Measurements from ENCODE around the gene C11orf91.

The C11orf91 gene

DNA sequence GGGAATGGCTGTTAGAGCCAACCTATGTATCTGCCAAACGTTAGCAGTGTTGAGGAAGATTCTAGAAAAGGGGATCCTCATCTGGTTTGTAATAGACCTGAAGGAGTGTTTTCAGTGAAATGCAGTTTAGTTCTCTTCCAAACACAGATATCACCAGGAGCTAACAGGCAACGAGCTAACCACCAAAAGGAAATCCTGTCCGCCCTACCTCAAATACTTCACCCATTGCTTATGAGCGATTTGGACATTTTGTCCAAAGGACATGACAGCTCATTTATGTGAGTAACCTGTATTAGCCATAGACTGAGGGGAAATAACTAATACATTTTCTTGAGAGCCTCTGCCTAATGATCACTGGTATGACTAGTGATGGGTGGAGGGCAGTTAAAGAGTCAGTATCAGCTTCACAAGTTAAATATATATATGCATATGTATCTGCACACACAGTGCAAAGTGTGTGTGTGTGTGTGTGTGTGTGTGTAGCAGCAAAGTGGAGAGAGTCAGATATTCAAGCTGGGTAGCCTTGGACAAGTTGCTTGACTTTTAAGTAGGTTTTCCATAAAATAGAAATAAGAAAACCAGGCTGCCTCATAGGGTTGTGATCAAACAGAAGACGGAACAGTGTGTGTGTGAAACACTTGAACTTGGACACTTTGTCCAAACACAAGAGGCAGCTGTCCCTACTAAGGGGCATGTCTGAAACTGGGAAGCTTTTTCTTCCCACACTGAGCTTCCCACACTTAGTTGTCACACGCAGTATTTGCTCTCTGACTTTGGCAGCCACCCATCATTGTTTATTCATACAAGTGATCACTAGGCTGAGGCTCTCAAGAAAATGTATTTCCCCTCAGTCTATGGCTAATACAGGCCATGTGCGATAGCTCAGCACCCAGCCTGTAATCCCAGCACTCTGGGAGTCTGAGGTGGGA lies 940 bp upstream of the C11orf91 start:
- H3K36me3 ChIP-seq (ENCODE audit: control insufficient read depth, insufficient read depth, low read length) = no peaks in the 10 kb centered on the region
- no peaks in the 10 kb centered on the region for H3K27me3 ChIP-seq (ENCODE audit: control insufficient read depth, insufficient read depth, low read length)
- H3K4me3 ChIP-seq (ENCODE audit: low read length) = peak overlapping the region; percentile 16
- peak overlapping the region; percentile 78 for H3K9ac ChIP-seq (ENCODE audit: low read length)
- no peaks in the 10 kb centered on the region for H3K9me3 ChIP-seq (ENCODE audit: control insufficient read depth, low read length)
- H3K4me1 ChIP-seq (ENCODE audit: control insufficient read depth, insufficient read depth, low read length) = peaks cover 74% of the 10 kb centered on the region

DNA sequence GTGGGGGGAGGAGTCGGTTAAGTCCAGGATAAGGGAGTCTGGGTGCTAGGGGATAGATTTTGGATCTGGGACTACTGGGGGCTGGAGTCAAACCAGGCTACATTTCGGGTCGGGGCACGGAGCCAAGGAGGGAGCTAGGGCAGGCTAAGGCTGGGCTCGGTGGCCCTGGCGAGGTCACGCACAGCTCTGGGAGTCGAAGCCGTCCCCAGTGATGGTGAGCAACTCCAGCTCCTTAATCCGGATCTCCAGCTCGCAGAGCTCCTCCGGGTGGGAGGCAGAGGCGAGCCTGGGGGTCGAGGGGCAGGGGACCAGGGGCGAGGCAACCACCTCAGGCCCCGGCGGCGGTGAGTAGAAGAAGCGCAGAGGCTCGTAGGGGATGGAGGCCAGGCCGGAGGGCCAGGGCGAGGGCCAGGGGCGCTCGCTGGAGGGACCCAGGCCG lies 544 bp downstream of the C11orf91 start:
- H3K27me3 ChIP-seq (ENCODE audit: control insufficient read depth, insufficient read depth, low read length) = no peaks in the 10 kb centered on the region
- no peaks in the 10 kb centered on the region for H3K36me3 ChIP-seq (ENCODE audit: control insufficient read depth, insufficient read depth, low read length)
- no peak overlapping the region for H3K4me3 ChIP-seq (ENCODE audit: low read length)
- no peaks in the 10 kb centered on the region for H3K9me3 ChIP-seq (ENCODE audit: control insufficient read depth, low read length)
- H3K4me1 ChIP-seq (ENCODE audit: control insufficient read depth, insufficient read depth, low read length) = peaks cover 86% of the 10 kb centered on the region
- no peak overlapping the region for H3K9ac ChIP-seq (ENCODE audit: low read length)

DNA sequence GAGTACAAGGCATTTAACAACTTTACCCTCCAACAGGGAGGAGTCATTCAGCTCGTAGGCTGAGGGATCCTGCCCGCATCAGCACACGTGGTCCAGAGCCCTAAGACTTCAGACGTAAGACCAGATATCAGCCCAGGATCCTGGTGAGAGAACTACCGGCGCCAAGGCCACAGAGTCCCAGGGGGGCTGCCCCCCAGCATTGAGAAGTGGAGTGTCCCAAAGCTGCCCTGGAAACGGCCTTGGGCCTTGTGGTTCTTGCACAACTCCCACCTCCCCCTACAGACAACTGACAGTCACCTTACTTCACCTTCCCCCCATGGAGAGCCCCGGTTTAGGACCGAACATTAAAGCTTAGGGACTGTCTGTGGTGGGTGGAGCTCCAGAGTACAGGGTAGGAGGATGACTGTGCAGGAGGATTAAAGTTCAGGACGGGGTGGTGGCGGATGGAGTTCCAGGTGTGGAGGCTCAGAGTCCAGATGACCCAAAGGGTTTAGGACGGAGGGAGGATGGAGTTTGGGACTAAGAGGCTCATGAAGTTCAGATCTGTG lies 1.0 kb downstream of the C11orf91 start:
- Histone ChIP-seq H3K9ac (ENCODE audit: low read length) (no peak overlapping the region), H3K4me1 (ENCODE audit: control insufficient read depth, insufficient read depth, low read length) (peaks cover 89% of the 10 kb centered on the region), H3K4me3 (ENCODE audit: low read length) (no peak overlapping the region)

DNA sequence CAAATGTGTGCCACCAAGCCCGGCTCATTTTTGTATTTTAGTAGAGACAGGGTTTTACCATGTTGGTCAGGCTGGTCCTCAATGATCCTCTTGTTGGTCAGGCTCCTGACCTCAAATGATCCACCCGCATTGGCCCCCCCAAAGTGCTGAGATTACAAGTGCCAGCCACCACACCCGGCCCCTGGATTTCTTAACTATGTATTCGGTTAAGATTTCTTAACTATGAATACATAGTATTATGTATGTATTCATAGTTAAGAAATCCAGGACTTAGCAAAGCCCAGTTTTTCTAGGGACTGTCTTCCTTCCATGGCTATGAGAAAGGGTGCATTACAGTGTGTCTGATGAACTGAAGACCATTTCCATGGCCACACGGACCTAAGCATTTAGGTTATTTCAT lies 1.7 kb downstream of the C11orf91 start:
- Histone ChIP-seq H3K4me3 (ENCODE audit: low read length) (no peak overlapping the region), H3K4me1 (ENCODE audit: control insufficient read depth, insufficient read depth, low read length) (peaks cover 89% of the 10 kb centered on the region), H3K27me3 (ENCODE audit: control insufficient read depth, insufficient read depth, low read length) (no peaks in the 10 kb centered on the region), H3K9ac (ENCODE audit: low read length) (no peak overlapping the region), H3K36me3 (ENCODE audit: control insufficient read depth, insufficient read depth, low read length) (no peaks in the 10 kb centered on the region), H3K9me3 (ENCODE audit: control insufficient read depth, low read length) (no peaks in the 10 kb centered on the region)

More for the DNA sequence above, 1.0 kb downstream of the C11orf91 start:
- Histone ChIP-seq H3K9me3 (ENCODE audit: control insufficient read depth, low read length) (no peaks in the 10 kb centered on the region), H3K27me3 (ENCODE audit: control insufficient read depth, insufficient read depth, low read length) (no peaks in the 10 kb centered on the region), H3K36me3 (ENCODE audit: control insufficient read depth, insufficient read depth, low read length) (no peaks in the 10 kb centered on the region)

DNA sequence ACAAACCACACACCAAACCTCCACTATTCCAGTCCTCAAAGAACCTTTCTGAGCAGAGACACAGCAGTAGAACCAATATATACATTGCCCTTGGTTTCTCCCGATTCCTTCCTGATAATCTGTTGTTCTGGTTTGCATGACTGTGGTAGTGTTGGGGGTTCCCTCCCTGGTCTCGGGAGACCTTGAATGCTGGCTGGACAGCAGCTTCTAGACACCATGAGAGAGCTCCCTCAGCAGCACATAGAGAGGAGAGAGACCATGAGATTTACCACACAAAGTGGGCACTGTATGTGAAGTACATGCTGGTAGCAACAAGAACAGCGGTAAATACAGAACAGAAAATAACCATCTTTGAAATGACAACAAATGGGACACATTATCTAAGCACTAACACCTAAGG lies 2.6 kb downstream of the C11orf91 start:
- Histone ChIP-seq H3K27me3 (ENCODE audit: control insufficient read depth, insufficient read depth, low read length) (no peaks in the 10 kb centered on the region), H3K4me1 (ENCODE audit: control insufficient read depth, insufficient read depth, low read length) (peaks cover 87% of the 10 kb centered on the region), H3K9ac (ENCODE audit: low read length) (no peak overlapping the region), H3K36me3 (ENCODE audit: control insufficient read depth, insufficient read depth, low read length) (no peaks in the 10 kb centered on the region), H3K9me3 (ENCODE audit: control insufficient read depth, low read length) (no peaks in the 10 kb centered on the region), H3K4me3 (ENCODE audit: low read length) (no peak overlapping the region)

DNA sequence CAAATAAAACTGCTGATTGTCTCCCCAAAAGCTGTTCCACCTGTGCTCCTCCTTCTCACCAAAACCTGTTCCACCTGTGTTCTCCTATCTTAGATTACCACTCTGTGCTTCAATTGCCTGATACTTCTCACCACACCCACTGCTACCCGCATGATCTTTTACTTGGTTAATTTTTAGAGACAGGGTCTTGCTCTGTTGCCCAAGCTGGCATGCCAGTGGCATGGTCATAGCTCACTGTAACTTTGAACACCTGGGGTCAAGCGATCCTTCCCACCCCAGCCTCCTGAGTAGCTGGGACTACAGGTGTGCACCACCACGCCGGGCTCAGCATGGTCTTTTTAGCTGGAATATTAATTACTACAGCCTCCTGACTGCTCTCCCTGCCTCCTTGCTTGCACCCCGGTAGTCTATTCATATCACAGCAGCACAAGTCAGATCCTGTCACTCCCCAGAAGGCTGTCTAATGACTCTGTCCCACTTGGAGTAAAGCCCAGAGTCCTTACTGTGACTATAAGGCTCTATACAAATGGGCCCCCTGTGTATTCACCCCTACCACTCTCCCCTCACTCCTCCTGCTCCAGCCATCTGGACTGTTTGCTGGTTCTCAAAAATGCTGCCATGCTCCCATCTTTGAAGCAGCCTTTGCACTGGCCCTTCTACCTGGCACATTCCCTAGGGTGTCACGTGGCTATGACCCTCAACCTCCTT lies 3.5 kb downstream of the C11orf91 start:
- Histone ChIP-seq H3K4me3 (ENCODE audit: low read length) (no peak overlapping the region), H3K4me1 (ENCODE audit: control insufficient read depth, insufficient read depth, low read length) (peaks cover 89% of the 10 kb centered on the region), H3K27me3 (ENCODE audit: control insufficient read depth, insufficient read depth, low read length) (no peaks in the 10 kb centered on the region), H3K36me3 (ENCODE audit: control insufficient read depth, insufficient read depth, low read length) (no peaks in the 10 kb centered on the region), H3K9me3 (ENCODE audit: control insufficient read depth, low read length) (no peaks in the 10 kb centered on the region), H3K9ac (ENCODE audit: low read length) (no peak overlapping the region)

DNA sequence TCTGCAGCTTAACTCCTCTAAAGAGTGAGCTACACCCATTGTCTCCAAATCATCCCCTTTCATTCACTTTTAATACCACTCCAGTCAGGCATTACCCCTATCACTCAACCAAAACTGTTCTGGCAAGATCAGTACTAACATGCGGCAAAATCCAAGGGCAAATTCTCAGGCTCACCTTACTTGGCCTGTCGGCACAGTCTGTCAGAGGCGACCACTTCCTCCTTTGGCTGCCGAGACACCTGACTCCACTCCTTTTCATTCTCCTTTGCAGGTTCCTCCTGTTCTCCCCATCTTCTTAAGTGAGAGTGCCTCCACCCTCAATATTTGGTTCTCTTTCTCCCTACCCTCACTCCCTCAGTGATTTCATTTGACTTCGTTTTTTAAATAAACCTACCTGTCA lies 4.2 kb downstream of the C11orf91 start:
- Histone ChIP-seq H3K36me3 (ENCODE audit: control insufficient read depth, insufficient read depth, low read length) (no peaks in the 10 kb centered on the region), H3K9ac (ENCODE audit: low read length) (no peak overlapping the region), H3K4me3 (ENCODE audit: low read length) (no peak overlapping the region), H3K4me1 (ENCODE audit: control insufficient read depth, insufficient read depth, low read length) (peaks cover 89% of the 10 kb centered on the region), H3K9me3 (ENCODE audit: control insufficient read depth, low read length) (no peaks in the 10 kb centered on the region), H3K27me3 (ENCODE audit: control insufficient read depth, insufficient read depth, low read length) (no peaks in the 10 kb centered on the region)

DNA sequence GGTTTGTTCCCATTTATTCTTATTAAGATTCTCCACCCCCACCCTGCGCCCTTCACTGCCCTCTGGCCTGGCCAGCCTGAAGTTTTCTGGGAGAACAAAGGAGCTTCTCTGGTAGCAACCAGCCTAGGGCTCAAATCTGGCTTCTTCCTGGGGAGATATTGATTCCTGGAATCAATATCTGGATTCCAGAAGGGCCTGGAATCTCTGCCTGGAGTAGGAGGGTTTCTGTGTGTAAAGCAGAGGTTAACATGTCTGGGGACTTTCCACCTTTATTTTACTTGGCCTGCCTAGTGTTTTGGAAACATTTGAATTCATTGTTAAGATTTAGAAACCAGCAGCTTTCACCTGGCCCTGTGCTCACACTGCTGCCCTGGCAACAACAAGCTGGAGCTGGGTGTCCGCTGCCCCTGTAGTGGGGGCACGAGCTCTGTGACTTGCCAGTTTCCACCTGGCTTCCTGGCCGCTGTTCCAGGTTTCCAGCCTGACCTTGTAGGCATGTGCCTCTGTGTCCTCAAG lies 5.5 kb downstream of the C11orf91 start:
- H3K9ac ChIP-seq (ENCODE audit: low read length) = peak overlapping the region; percentile 30
- peaks cover 94% of the 10 kb centered on the region for H3K4me1 ChIP-seq (ENCODE audit: control insufficient read depth, insufficient read depth, low read length)
- no peaks in the 10 kb centered on the region for H3K36me3 ChIP-seq (ENCODE audit: control insufficient read depth, insufficient read depth, low read length)
- H3K27me3 ChIP-seq (ENCODE audit: control insufficient read depth, insufficient read depth, low read length) = no peaks in the 10 kb centered on the region
- H3K4me3 ChIP-seq (ENCODE audit: low read length) = no peak overlapping the region
- H3K9me3 ChIP-seq (ENCODE audit: control insufficient read depth, low read length) = no peaks in the 10 kb centered on the region

DNA sequence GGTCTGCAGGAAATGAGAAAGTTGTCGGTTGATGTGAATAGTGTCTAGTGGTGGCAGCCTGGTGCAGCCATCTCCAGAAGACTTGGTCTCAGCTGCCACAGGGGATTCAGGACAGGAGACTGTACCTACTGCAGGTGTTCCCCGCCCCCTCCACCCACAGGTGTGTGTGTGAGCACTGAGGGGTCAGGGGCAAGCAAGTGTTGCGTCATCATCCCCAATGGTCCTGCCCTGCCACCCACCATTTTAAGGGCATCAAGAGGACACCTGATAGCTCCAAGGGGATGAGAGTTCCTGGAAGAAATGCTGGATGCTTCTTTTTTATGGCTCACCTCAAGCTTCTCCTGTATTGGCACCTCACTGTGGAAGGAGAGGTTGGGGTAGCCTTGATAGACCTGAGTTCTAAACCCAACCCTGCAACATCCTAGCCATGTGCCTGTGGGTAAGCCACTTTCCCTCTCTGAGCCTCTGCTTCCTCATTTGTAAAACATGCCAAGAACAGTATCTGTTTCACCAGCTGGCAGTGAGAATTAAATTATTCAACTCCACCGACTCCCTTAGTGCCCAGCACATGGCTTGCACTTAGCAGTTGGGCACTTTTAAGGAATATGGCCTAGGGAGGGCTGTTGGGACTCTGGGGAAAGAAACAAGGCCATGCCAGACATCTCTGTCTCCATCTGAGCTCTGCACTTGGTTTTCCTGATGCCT lies 6.1 kb downstream of the C11orf91 start:
- Histone ChIP-seq H3K4me3 (ENCODE audit: low read length) (no peak overlapping the region), H3K36me3 (ENCODE audit: control insufficient read depth, insufficient read depth, low read length) (no peaks in the 10 kb centered on the region), H3K9ac (ENCODE audit: low read length) (peak overlapping the region; percentile 30), H3K4me1 (ENCODE audit: control insufficient read depth, insufficient read depth, low read length) (peaks cover 94% of the 10 kb centered on the region), H3K9me3 (ENCODE audit: control insufficient read depth, low read length) (no peaks in the 10 kb centered on the region), H3K27me3 (ENCODE audit: control insufficient read depth, insufficient read depth, low read length) (no peaks in the 10 kb centered on the region)

DNA sequence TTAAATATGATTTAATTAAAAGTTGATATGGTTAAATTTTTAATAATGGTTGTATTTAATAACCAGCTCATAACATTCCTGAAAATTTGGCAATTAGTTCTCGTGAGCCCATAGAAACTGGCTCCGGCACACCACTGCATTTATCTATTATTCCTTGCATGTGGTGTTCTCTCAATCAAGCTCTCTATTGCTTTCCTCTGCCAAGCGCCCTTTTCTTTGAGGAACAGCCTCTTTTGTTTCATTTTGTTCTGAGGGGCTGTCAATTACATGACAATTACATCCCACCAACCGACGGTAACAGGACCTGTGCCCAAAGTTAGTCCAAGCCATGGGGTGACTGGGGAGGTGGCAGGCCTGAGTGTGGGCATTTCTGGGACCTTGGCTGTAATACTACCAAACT lies 8.1 kb downstream of the C11orf91 start:
- peaks cover 85% of the 10 kb centered on the region for H3K4me1 ChIP-seq (ENCODE audit: control insufficient read depth, insufficient read depth, low read length)
- peak overlapping the region; percentile 36 for H3K9ac ChIP-seq (ENCODE audit: low read length)
- no peaks in the 10 kb centered on the region for H3K9me3 ChIP-seq (ENCODE audit: control insufficient read depth, low read length)
- no peaks in the 10 kb centered on the region for H3K36me3 ChIP-seq (ENCODE audit: control insufficient read depth, insufficient read depth, low read length)
- no peak overlapping the region for H3K4me3 ChIP-seq (ENCODE audit: low read length)
- no peaks in the 10 kb centered on the region for H3K27me3 ChIP-seq (ENCODE audit: control insufficient read depth, insufficient read depth, low read length)

DNA sequence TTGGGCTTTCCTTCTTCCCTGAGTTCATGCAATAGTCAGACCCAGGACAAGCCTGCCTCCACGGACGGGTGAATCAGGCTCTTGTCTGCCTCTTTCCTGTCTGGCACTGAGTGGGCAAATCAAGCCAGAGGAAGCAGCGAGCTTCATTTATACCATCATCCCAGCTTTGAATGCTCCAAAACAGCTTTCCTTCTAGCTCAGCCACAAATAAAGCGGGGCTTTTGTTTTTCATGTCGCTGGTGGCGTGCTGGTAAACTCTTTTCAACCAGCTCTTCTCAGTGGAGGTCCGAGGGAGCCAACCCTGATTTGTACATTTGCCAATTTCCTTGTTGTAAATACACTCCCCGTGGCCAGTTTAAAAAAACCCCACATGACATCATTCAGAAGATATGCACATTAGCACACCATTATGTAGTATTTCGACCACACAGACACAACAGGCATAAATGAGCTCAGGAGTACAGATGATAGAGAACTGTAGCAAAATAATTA lies 8.6 kb downstream of the C11orf91 start:
- Histone ChIP-seq H3K4me3 (ENCODE audit: low read length) (no peak overlapping the region), H3K27me3 (ENCODE audit: control insufficient read depth, insufficient read depth, low read length) (no peaks in the 10 kb centered on the region), H3K4me1 (ENCODE audit: control insufficient read depth, insufficient read depth, low read length) (peaks cover 80% of the 10 kb centered on the region), H3K9me3 (ENCODE audit: control insufficient read depth, low read length) (no peaks in the 10 kb centered on the region), H3K9ac (ENCODE audit: low read length) (peak overlapping the region; percentile 66), H3K36me3 (ENCODE audit: control insufficient read depth, insufficient read depth, low read length) (no peaks in the 10 kb centered on the region)

Data from mucosa of stomach (tissue), 1 donor.